NCI-H526 treated with DMSO at 0.1 percent for 48 hours (cell line): ENCODE measurements around the gene CCDC183.
"Not testable (repeated sequence)": the region's sequence is repeated elsewhere in the genome, so short reads cannot be mapped to it uniquely, and the experiment has no call there.

Experiments
- DNase-seq: peaks from one replicate; lab custom pipeline; 2025; lab: John Stamatoyannopoulos, UW

CCDC183 gene

GRCh38 chr9:136785565-136786355 is 10.4 kb upstream of the CCDC183 start:
- not testable (repeated sequence) for DNase-seq

- DNase-seq = no peak
These were observed 9.7 kb upstream of the CCDC183 start for GRCh38 chr9:136786451-136786850.

- not testable (repeated sequence) for DNase-seq
These were observed 9.2 kb upstream of the CCDC183 start for GRCh38 chr9:136786983-136787382.

DNA sequence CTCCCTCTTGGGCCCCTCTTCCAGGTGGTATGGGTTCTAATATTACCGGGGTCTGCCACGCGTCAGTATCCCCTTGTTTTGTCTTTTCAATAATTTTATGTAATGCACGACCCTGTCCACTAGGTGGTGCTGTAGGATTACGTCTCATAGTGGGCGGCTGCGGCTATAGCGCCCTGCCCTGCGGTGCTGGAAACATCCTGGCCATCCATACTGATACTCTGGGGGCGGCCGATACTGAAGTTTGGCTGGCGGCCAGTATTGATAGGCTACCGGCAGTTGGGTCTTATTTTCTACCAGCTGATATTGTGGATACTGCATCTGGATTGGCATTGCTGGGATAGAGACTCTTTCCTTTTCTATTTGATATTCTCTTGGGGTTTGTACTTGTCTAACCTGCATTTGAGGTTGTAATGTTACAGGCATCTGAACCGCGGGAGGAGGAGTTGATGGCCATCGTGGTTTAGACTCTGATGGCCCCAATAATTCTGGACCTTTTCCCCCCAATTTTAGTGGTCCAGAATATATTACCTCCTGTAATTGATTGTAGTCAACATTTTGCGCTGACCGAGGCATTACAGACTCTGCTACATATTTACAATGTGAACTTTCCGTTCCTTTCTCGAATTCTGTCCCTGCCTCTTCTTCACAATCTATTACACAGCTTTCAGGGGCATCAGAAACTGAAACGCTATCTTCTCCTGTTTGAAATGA is 8.3 kb upstream of the CCDC183 start:
- DNase-seq = peak; percentile 13

- not testable (repeated sequence) for DNase-seq
These were observed 7.3 kb upstream of the CCDC183 start for GRCh38 chr9:136788644-136789522.

DNA sequence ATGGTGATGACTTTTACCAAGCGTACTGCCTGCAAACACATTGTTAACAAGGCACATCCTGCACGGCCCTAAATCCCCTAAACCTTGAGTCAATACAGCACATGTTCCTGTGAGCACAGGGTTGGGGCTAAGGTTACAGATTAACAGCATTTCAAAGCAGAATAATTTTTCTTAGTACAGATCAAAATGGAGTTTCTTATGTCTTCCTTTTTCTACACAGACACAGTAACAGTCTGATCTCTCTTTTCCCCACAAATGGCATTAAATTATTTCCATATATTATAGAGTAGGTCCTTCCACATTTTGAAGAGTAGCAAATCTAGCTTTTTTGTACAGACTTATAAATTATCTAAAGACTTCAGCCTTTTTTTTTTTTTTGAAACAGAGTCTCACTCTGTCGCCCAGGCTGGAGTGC is 6.6 kb upstream of the CCDC183 start:
- DNase-seq = no peak

- peak; percentile 94 for DNase-seq
These were observed 5.3 kb upstream of the CCDC183 start, which contains the start of gene TMEM141 for GRCh38 chr9:136790640-136791515. Gene TMEM141 (plus strand): TSS chr9:136791344. CDS start chr9:136791371, 27 bp downstream.

GRCh38 chr9:136791516-136792276 is 4.4 kb upstream of the CCDC183 start:
- peak; percentile 27 for DNase-seq

- no peak for DNase-seq
These were observed 3.6 kb upstream of the CCDC183 start for GRCh38 chr9:136792321-136793085.

DNA sequence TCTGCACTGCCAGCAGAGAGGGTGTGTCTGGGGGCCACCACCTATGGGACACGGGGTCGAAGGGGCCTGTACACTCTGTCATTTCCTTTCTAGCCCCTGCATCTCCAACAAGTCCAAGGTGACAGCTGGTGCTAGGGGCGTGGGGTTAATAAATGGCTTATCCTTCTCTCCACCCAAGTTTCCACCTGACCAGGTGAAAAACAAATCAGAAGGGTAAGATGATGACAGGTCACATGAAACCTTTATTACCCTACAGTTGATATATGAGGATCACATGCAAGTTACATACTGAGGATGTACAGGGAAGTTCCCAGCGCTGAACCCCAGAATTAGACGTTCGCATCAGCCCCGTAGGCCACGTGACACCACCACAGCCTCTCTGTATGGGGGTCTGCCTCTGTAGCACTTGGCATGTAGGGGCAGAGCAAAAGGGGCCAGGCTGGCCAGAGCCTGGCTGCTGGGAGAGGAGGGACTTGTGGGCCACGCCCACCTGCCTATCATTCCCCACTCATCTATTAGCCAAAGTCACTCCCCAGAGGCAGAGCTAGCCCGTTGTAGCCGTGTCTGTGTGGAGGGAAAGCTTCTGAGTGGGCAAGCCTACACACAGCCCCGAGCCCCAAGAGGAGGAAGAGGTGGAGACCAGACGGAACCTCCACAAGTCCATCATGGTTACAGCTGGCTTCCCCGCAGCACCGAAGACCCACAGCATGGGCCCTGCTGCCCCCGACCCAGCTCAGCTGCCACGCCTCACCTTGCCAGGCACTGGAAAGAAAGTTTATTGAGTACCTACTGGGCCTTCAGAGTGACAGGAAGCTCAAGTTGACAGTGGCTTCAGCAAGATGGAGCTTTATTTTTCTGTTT is 2.8 kb upstream of the CCDC183 start:
- DNase-seq = no peak

DNA sequence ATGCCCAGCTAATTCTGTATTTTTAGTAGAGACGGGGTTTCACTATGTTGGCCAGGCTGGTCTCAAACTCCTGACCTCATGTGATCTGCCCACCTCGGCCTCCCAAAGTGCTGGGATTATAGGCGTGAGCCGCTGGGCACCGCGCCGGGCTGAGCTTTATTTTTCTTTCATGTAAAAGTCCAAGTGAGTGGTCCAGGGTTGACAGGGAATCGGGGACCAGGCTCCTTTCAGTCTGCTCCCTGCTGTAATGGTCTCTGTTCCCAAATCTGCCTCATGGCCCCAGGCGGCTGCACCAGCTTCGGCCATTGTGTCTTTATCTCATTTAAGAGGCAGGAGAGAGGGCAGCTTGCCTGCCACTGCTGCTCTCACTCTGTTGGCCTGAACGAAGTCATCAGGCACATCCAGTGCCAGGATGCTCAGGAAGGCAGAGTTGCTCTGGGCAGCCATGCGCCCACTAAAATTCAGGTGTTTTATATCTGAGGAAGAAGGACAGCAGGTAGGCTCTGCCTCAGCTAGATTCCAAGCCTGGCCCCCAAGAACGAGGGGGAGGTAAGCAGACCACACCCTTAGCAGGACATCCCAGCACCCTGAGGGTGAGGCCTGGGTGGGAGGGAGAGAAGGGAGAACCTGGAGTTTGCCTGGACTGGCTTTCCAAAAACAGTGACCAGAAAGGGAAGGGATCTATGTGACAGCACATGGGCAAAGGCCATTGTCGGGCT is 1.7 kb upstream of the CCDC183 start:
- no peak for DNase-seq

GRCh38 chr9:136795000-136795348 is 1.2 kb upstream of the CCDC183 start:
- DNase-seq = no peak

GRCh38 chr9:136796775-136797347 is 723 bp downstream of the CCDC183 start:
- not testable (repeated sequence) for DNase-seq

- DNase-seq = no peak
These were observed 2.6 kb downstream of the CCDC183 start for GRCh38 chr9:136798708-136799078.

- DNase-seq = no peak
These were observed 3.1 kb downstream of the CCDC183 start for GRCh38 chr9:136799079-136799853.

DNA sequence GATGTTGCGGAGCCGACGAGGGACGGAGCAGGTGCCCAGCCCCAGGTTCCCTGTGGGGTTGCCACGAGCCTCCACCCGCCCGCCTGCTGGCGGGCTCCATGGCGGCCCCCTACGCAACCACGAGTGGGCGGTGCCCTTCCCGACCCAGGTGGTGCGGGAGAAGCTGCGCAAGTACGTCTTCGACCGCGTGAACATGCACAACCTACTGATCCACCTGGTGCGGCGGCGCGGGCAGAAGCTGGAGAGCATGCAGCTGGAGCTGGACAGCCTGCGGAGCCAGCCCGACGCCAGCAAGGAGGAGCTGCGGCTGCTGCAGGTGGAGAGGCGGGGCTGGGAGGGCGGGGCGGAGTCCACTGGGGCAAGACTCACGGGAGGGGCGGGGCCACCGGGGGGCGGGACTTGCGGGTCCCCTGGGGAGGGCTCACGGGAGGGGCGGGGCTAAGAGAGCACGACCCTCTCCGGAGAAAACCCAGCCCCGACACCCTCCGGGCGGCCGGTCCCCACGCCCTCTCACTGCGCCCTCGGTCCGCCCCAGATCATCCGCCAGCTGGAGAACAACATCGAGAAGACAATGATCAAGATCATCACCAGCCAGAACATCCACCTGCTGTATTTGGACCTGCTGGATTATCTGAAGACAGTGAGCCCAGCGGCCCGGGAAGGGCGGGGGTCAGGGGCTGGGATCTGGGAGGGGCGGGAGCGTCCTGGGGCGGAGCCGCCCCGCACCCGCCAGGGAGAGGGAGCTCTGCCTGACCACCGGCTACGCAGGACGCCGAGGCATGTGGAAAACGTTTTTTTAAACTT is 3.9 kb downstream of the CCDC183 start:
- DNase-seq = peak; percentile 72
